BLaER1 treated with 17β-estradiol and CSF1 and Interleukin-3, amounts not matched to agents 10 nM and 100 nM (cell line): ENCODE results near the gene ATG7.

Source experiments
- H3K27ac ChIP-seq, 11 experiments: shearing (Covaris generic); formaldehyde crosslinking; 2 replicates each; pipeline ENCODE4 v1.8.1; 2022
- H3K27me3 ChIP-seq, 11 experiments: shearing (Covaris generic); formaldehyde crosslinking; 2 replicates each; pipeline ENCODE4 v1.8.1; 2022
- H3K36me3 ChIP-seq, 11 experiments: shearing (Covaris generic); formaldehyde crosslinking; 2 replicates each; pipeline ENCODE4 v1.8.1; 2022
- H3K4me1 ChIP-seq, 10 experiments: shearing (Covaris generic); formaldehyde crosslinking; 2 replicates each; pipeline ENCODE4 v1.8.1; 2022
- H3K4me2 ChIP-seq, 11 experiments: shearing (Covaris generic); formaldehyde crosslinking; 2 replicates each; pipeline ENCODE4 v1.8.1; 2022
- H3K4me3 ChIP-seq, 10 experiments: shearing (Covaris generic); formaldehyde crosslinking; 2 replicates each; pipeline ENCODE4 v1.8.1; 2022
- H3K9ac ChIP-seq, 11 experiments: shearing (Covaris generic); formaldehyde crosslinking; 2 replicates each; pipeline ENCODE4 v1.8.1; 2022
- H3K9me3 ChIP-seq, 11 experiments: shearing (Covaris generic); formaldehyde crosslinking; replicated peaks in 1 of 11; 2 replicates each; pipeline ENCODE4 v1.8.1; 2022
- H4K20me1 ChIP-seq, 11 experiments: shearing (Covaris generic); formaldehyde crosslinking; 2 replicates each; pipeline ENCODE4 v1.8.1; 2022
- Cebpa-rat ChIP-seq, 11 experiments: shearing (Covaris generic); IDR thresholded peaks; 2 replicates each; pipeline ENCODE4 v1.8.1; 2022

ATG7 gene

DNA sequence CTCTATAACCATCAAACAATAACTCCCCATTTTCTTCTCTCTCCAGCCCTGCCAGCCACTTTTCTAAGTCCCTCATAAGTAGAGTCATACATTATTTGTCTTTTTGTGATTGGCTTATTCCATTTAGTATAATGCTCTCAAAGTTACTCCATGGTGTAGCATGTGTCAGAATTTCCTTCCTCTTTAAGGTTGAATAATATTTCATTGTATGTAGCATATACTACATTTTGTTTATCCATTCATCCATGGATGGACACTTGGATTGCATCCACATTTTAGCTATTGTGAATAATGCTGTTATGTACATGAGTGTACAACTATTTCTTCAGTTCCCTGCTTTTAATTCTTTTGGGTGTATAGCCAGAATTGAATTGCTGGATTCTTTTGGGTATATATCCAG is 138.4 kb downstream of the ATG7 start:
- no peak overlapping the region for H3K4me2 ChIP-seq
- no peak overlapping the region for H3K27ac ChIP-seq
- H3K27me3 ChIP-seq, result no peaks in the 10 kb centered on the region
- no peak for TF ChIP-seq Cebpa-rat (IDR thresholded peaks at IDR 0.05)
- H3K9me3 ChIP-seq, result peaks cover 60 to 84% (median 72%) of the 10 kb centered on the region in 11 experiments
- H4K20me1 ChIP-seq, result peaks cover 0 to 55% (median 0%) of the 10 kb centered on the region in 11 experiments; a peak in 4 of 22 replicates
- no peak overlapping the region for H3K4me3 ChIP-seq
- no peak overlapping the region for H3K9ac ChIP-seq
- peaks cover 35 to 90% (median 54%) of the 10 kb centered on the region in 11 experiments for H3K36me3 ChIP-seq
- no peaks in the 10 kb centered on the region; a peak in 1 of 20 replicates for H3K4me1 ChIP-seq

DNA sequence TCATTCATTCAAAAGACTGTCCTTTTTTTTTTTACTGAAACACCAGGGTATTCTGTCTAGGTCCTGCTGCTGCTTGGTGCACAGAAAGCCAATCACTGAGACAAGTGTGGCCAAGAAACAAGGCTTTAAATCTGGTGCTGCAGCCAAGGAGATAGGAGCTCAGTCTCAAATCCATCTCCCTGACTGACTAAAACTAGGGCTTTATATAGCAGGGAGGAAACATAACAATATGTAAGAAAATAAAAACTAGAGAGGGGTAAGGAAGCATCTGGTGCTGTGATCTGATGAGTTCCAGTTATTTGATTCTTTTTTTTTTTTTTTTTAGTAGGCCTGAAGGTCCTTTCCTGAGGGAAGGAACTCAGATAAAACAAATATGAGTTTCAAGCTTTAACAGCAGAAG is 139.8 kb downstream of the ATG7 start:
- peaks cover 23 to 76% (median 40%) of the 10 kb centered on the region in 11 experiments for H3K36me3 ChIP-seq
- no peak for TF ChIP-seq Cebpa-rat (IDR thresholded peaks at IDR 0.05)
- H4K20me1 ChIP-seq, result peaks cover 0 to 68% (median 0%) of the 10 kb centered on the region in 11 experiments; a peak in 4 of 22 replicates
- H3K4me2 ChIP-seq, result no peak overlapping the region
- H3K27ac ChIP-seq, result no peak overlapping the region
- no peaks in the 10 kb centered on the region; a peak in 1 of 20 replicates for H3K4me1 ChIP-seq
- H3K9me3 ChIP-seq, result peaks cover 46 to 70% (median 58%) of the 10 kb centered on the region in 11 experiments
- H3K9ac ChIP-seq, result no peak overlapping the region
- H3K4me3 ChIP-seq, result no peak overlapping the region
- H3K27me3 ChIP-seq, result no peaks in the 10 kb centered on the region

- H3K36me3 ChIP-seq, result peaks cover 12 to 70% (median 30%) of the 10 kb centered on the region in 11 experiments
- H3K4me2 ChIP-seq, result no peak overlapping the region
- no peak for TF ChIP-seq Cebpa-rat (IDR thresholded peaks at IDR 0.05)
- H3K9ac ChIP-seq, result no peak overlapping the region
- H3K4me3 ChIP-seq, result no peak overlapping the region
- no peaks in the 10 kb centered on the region; a peak in 1 of 20 replicates for H3K4me1 ChIP-seq
- H3K27ac ChIP-seq, result no peak overlapping the region
- peaks cover 37 to 62% (median 48%) of the 10 kb centered on the region in 11 experiments for H3K9me3 ChIP-seq
- H4K20me1 ChIP-seq, result peaks cover 0 to 72% (median 0%) of the 10 kb centered on the region in 11 experiments; a peak in 4 of 22 replicates
- no peaks in the 10 kb centered on the region for H3K27me3 ChIP-seq
Observed at GRCh38 chr3:11413071-11413470, 140.9 kb downstream of the ATG7 start.

- H3K4me1 ChIP-seq, result no peaks in the 10 kb centered on the region; a peak in 1 of 20 replicates
- H3K27me3 ChIP-seq, result no peaks in the 10 kb centered on the region
- H4K20me1 ChIP-seq, result peaks cover 0 to 84% (median 0%) of the 10 kb centered on the region in 11 experiments; a peak in 4 of 22 replicates
- no peak overlapping the region for H3K4me2 ChIP-seq
- H3K36me3 ChIP-seq, result peaks cover 0 to 64% (median 14%) of the 10 kb centered on the region in 11 experiments; a peak in 18 of 22 replicates
- H3K27ac ChIP-seq, result no peak overlapping the region
- H3K9ac ChIP-seq, result no peak overlapping the region
- peaks cover 17 to 56% (median 43%) of the 10 kb centered on the region in 11 experiments for H3K9me3 ChIP-seq
- no peak for TF ChIP-seq Cebpa-rat (IDR thresholded peaks at IDR 0.05)
- H3K4me3 ChIP-seq, result no peak overlapping the region
Observed at GRCh38 chr3:11415099-11415498, 142.9 kb downstream of the ATG7 start.

DNA sequence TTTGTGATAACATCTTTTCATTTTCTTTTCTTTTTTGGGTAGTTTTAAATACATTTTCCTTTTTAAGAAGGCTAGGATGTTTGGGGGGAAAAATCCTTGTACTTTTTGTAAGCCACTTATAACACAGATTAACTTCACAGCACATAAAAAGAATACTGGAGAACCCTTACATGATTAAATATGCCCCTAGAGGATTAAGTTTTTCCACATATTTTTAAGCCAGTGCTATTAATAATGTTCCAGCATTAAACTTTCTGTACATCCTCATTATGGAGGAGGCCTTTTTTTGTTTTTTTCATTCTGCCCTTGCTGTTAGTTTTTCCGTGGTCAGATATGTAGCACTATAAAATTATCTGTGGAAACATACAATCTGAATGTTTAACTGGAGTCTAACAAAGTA is 147.9 kb downstream of the ATG7 start:
- Histone ChIP-seq H3K9me3 (peaks cover 0 to 21% (median 15%) of the 10 kb centered on the region in 11 experiments; a peak in 17 of 22 replicates), H3K4me1 (no peaks in the 10 kb centered on the region), H3K9ac (no peak overlapping the region), H3K27me3 (no peaks in the 10 kb centered on the region), H3K27ac (no peak overlapping the region), H3K36me3 (peaks cover 0 to 60% (median 10%) of the 10 kb centered on the region in 11 experiments; a peak in 11 of 22 replicates), H4K20me1 (peaks cover 0 to 79% (median 0%) of the 10 kb centered on the region in 11 experiments; a peak in 3 of 22 replicates), H3K4me3 (no peak overlapping the region), H3K4me2 (no peak overlapping the region)
- TF ChIP-seq Cebpa-rat (IDR thresholded peaks at IDR 0.05), result no peak

DNA sequence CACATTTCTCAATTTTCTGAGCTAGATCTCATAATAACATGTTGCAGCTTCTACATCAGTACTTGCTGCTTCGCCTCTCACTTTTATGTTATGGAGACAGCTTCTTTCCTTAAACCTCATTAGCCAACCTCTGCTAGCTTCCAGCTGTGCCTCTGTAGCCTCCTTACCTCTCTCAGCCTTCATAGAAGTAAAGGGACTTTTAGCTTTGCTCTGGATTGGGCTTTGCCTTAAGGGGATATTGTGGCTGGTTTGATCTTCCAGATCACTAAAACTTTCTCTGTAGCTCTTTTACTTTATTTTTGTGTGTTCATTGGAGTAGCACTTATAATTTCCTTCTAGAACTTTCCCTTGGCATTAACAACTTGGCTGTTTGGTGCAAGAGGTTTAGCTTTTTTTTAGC is 150.1 kb downstream of the ATG7 start:
- H3K27me3 ChIP-seq, result no peaks in the 10 kb centered on the region
- H3K36me3 ChIP-seq, result peaks cover 7 to 79% (median 29%) of the 10 kb centered on the region in 11 experiments; a peak in 21 of 22 replicates
- H3K9ac ChIP-seq, result no peak overlapping the region
- no peak overlapping the region for H3K4me2 ChIP-seq
- no peak for TF ChIP-seq Cebpa-rat (IDR thresholded peaks at IDR 0.05)
- no peak overlapping the region for H3K27ac ChIP-seq
- no peaks in the 10 kb centered on the region for H3K4me1 ChIP-seq
- H3K9me3 ChIP-seq, result peaks cover 0 to 29% (median 23%) of the 10 kb centered on the region in 11 experiments; a peak in 18 of 22 replicates
- H4K20me1 ChIP-seq, result peaks cover 0 to 64% (median 0%) of the 10 kb centered on the region in 11 experiments; a peak in 3 of 22 replicates
- no peak overlapping the region for H3K4me3 ChIP-seq

GRCh38 chr3:11423868-11424267 is 151.7 kb downstream of the ATG7 start:
- H3K4me1 ChIP-seq, result no peaks in the 10 kb centered on the region
- H3K27ac ChIP-seq, result no peak overlapping the region
- no peak overlapping the region for H3K4me2 ChIP-seq
- H4K20me1 ChIP-seq, result peaks cover 0 to 69% (median 0%) of the 10 kb centered on the region in 11 experiments; a peak in 3 of 22 replicates
- H3K36me3 ChIP-seq, result peaks cover 21 to 82% (median 35%) of the 10 kb centered on the region in 11 experiments
- peaks cover 0 to 17% (median 14%) of the 10 kb centered on the region in 11 experiments; a peak in 18 of 22 replicates for H3K9me3 ChIP-seq
- H3K4me3 ChIP-seq, result no peak overlapping the region
- no peak for TF ChIP-seq Cebpa-rat (IDR thresholded peaks at IDR 0.05)
- no peaks in the 10 kb centered on the region for H3K27me3 ChIP-seq
- no peak overlapping the region for H3K9ac ChIP-seq

GRCh38 chr3:11424277-11424676 is 152.1 kb downstream of the ATG7 start:
- Histone ChIP-seq H3K27ac (no peak overlapping the region), H3K36me3 (peaks cover 21 to 82% (median 36%) of the 10 kb centered on the region in 11 experiments), H3K9ac (no peak overlapping the region), H3K9me3 (peaks cover 0 to 14% (median 12%) of the 10 kb centered on the region in 11 experiments; a peak in 16 of 22 replicates), H4K20me1 (peaks cover 0 to 68% (median 0%) of the 10 kb centered on the region in 11 experiments; a peak in 3 of 22 replicates), H3K27me3 (no peaks in the 10 kb centered on the region), H3K4me3 (no peak overlapping the region), H3K4me2 (no peak overlapping the region), H3K4me1 (no peaks in the 10 kb centered on the region)
- TF ChIP-seq Cebpa-rat (IDR thresholded peaks at IDR 0.05), result no peak

- peaks cover 21 to 76% (median 33%) of the 10 kb centered on the region in 11 experiments for H3K36me3 ChIP-seq
Observed at GRCh38 chr3:11430207-11430606, 158.0 kb downstream of the ATG7 start.

More at GRCh38 chr3:11430207-11430606, 158.0 kb downstream of the ATG7 start:
- H3K4me3 ChIP-seq, result no peak overlapping the region
- no peaks in the 10 kb centered on the region for H3K27me3 ChIP-seq
- peaks cover 0 to 62% (median 0%) of the 10 kb centered on the region in 11 experiments; a peak in 5 of 22 replicates for H4K20me1 ChIP-seq
- H3K9ac ChIP-seq, result no peak overlapping the region
- no peak for TF ChIP-seq Cebpa-rat (IDR thresholded peaks at IDR 0.05)
- peaks cover 0 to 23% (median 0%) of the 10 kb centered on the region in 10 experiments; a peak in 5 of 20 replicates for H3K4me1 ChIP-seq
- H3K4me2 ChIP-seq, result no peak overlapping the region
- H3K27ac ChIP-seq, result no peak overlapping the region
- H3K9me3 ChIP-seq, result peaks cover 0 to 9% (median 7%) of the 10 kb centered on the region in 11 experiments; a peak in 13 of 22 replicates
